ENCODE data around the gene AFMID.
"Not testable (repeated sequence)": the region's sequence is repeated elsewhere in the genome, so short reads cannot be mapped to it uniquely, and the experiment has no call there.

The AFMID gene

DNA sequence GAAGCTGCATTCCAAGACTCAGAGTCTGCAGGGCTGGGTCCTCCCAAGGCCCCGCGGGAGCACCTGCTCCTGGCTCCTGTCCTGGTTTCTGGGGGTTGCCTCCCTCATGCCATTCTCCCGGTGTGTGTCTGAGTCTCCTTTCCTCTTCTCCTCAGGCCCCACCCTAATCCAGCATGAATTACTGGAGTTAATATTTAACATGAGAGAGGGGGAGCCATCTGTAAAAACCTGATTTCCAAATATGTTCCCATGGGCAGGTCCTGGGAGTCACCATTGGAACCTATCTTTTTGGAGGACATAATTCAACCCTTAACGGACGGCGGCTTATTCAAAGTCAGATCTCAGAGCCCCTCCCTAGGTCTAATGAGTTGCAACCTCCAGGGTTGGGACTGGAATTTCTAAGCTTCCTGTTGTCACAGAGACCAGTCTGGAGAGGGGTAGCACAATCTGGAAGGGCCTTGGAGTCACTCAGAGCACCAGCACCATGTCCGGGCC is 35.6 kb upstream of the AFMID start:
- no peak for DNase-seq (ENCODE audit: low read depth in 1 of 2, low spot score in 1 of 2)

DNA sequence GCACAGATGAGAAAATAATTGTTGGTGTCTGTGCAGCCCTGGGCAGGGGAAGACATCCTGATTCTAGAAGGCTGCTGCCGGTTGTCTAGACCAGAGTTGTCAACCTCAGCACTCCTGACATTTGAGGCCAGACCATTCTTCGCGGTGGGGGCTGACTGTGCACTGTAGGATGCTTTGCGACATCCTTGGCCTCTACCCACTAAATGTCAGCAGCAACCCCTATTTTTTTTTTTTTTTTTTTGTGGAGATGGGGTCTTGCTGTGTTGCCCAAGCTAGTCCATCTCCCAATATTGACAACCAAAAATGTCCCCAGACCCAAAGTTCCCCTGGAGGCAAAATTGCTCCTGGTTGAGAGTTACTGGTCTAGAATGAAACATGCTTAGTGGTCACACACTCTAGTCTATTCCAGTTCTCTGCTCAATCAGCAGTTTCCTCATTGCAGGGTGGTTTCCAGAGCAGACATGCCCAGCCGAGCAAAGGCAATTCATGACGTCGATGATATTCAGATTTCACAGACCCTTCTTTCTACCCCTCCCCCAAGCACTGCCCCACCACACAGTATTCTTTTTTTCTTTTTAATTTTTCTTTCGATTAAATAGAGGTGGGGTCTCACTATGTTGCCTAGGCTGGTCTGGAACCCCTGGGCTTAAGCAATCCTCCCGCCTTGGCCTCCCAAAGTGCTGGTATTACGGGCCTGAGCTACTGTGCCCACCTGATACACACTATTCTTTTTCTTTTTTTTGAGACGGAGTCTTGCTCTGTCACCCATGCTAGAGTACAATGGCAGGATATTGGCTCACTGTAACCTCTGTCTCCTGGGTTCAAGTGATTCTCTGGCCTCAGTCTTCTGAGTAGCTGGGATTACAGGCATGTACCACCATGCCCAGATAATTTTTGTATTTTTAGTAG is 32.0 kb upstream of the AFMID start:
- no peak for DNase-seq (ENCODE audit: low read depth in 1 of 2, low spot score in 1 of 2)

- DNase-seq (ENCODE audit: low read depth in 1 of 2, low spot score in 1 of 2) = no peak
Measured at GRCh38 chr17:78159575-78160158, 27.5 kb upstream of the AFMID start.

DNA sequence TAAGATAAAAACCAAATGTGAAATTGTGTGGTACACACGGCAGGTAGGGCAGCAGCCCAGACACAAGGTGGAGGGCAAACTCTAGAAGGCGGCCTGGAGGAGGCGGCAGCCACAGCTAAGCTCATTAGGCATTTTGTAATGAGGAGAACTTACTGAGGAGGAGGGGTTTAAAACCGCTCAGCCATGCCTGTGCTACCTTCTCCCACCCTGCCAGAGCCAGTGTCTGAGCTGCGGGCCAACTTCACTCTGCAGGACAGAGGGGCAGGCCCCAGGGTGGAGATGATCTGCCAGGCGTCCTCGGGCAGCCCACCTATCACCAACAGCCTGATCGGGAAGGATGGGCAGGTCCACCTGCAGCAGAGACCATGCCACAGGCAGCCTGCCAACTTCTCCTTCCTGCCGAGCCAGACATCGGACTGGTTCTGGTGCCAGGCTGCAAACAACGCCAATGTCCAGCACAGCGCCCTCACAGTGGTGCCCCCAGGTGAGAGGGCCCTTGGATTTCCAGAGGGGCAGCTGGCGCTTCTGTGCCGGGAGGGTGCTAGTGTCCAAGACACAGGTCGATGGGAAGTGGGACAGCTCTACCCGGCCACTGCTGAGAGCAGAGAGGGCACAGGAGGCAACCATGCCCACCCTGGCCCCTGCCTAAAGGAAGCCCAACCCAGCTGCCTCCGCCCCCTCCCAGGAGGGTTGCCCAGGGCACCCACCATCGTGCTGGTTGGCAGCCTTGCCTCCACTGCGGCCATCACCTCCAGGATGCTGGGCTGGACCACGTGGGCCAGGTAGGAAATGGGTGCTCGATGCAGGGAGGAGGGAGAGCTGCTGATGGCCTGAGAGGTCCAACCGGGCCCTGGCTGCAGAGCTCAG is 23.0 kb upstream of the AFMID start:
- no peak for DNase-seq (ENCODE audit: low read depth in 1 of 2, low spot score in 1 of 2)

GRCh38 chr17:78164748-78165607 is 22.2 kb upstream of the AFMID start:
- DNase-seq (ENCODE audit: low read depth in 1 of 2, low spot score in 1 of 2) = no peak

DNA sequence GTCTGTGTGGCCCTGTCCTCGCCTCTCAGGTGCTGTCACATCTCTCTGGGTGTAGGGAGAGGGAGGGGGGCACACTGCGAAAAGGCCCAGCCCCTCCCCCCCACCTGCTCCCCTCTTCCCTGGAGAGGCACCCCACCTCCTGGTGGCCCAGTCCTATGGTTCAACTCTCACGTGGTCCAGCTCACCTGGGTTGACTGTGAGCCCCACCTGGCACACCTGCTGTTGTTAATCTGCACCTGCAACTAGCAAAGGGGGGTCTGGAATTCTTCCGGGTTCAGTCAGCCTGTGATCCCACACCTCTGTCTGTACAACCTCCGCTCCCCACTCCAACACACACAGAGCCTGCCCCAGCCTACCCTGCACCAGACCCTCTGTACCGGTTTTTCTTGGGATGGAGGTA is 20.7 kb upstream of the AFMID start:
- no peak for DNase-seq (ENCODE audit: low read depth in 1 of 2, low spot score in 1 of 2)

GRCh38 chr17:78168242-78168902 is 18.8 kb upstream of the AFMID start, which contains the start of gene SYNGR2:
Gene SYNGR2 (plus strand): TSS chr17:78168581. CDS start chr17:78168617, 36 bp downstream.
- peak; percentile 74 to 82 for DNase-seq (ENCODE audit: low read depth in 1 of 2, low spot score in 1 of 2)

- peak in 1 of 2 donors; percentile 57 for DNase-seq (ENCODE audit: low read depth in 1 of 2, low spot score in 1 of 2)
Measured at GRCh38 chr17:78168903-78169793, 18.0 kb upstream of the AFMID start.

GRCh38 chr17:78170692-78171590 is 16.2 kb upstream of the AFMID start:
- no peak for DNase-seq (ENCODE audit: low read depth in 1 of 2, low spot score in 1 of 2)

DNA sequence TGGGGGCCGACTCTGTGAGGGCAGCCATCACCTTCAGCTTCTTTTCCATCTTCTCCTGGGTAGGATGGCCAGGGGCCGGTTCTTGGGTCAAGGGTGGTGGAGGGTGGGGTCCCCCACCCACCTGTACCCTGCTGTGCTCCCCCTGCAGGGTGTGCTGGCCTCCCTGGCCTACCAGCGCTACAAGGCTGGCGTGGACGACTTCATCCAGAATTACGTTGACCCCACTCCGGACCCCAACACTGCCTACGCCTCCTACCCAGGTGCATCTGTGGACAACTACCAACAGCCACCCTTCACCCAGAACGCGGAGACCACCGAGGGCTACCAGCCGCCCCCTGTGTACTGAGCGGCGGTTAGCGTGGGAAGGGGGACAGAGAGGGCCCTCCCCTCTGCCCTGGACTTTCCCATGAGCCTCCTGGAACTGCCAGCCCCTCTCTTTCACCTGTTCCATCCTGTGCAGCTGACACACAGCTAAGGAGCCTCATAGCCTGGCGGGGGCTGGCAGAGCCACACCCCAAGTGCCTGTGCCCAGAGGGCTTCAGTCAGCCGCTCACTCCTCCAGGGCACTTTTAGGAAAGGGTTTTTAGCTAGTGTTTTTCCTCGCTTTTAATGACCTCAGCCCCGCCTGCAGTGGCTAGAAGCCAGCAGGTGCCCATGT is 15.4 kb upstream of the AFMID start:
- DNase-seq (ENCODE audit: low read depth in 1 of 2, low spot score in 1 of 2) = not testable (repeated sequence)

DNA sequence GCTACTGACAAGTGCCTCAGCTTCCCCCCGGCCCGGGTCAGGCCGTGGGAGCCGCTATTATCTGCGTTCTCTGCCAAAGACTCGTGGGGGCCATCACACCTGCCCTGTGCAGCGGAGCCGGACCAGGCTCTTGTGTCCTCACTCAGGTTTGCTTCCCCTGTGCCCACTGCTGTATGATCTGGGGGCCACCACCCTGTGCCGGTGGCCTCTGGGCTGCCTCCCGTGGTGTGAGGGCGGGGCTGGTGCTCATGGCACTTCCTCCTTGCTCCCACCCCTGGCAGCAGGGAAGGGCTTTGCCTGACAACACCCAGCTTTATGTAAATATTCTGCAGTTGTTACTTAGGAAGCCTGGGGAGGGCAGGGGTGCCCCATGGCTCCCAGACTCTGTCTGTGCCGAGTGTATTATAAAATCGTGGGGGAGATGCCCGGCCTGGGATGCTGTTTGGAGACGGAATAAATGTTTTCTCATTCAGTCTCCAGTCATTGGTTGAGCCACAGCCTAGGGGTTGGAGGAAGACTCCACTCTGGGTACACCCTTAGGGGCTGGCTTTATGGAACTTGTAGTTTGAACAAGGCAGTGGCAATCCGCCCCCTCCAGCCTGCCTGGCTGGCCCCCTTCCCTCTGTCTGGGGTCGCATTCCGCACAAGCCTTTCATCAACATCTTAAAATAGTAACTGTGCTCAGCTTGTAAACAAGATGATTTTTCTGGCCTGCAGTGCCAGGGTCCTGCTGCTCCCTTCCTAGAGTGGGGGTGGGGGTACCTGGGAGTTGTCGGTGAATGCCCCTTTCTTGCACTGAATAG is 14.7 kb upstream of the AFMID start:
- DNase-seq (ENCODE audit: low read depth in 1 of 2, low spot score in 1 of 2) = no peak

- DNase-seq (ENCODE audit: low read depth in 1 of 2, low spot score in 1 of 2) = no peak
Measured at GRCh38 chr17:78173097-78173715, 14.0 kb upstream of the AFMID start.

DNA sequence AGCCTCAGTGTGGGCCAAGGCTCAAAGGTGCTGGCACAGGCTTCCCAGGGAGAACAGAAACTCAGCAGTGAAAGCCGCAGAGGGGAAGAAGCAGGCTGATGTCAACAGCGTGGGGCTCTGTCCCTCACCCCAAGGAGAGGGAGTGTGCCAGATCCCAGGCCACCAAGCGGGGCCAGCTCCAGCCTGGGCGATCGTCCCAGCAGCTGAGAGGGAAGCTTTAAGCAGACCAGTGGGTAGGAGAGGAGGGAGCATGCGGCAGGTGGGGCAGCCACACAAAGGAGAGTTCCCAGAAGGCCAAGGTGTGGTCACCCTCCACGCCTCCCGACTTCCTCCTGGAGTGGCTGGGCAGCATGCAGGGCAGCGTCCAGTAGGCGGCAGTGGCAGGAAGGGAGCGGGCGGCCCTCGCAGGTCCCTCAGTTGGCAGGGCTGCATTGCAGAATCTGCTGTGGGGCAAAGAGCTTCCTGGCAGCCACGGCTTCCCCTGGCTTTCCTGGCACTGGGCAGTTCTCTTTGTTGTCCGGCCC is 12.8 kb upstream of the AFMID start:
- no peak for DNase-seq (ENCODE audit: low read depth in 1 of 2, low spot score in 1 of 2)

GRCh38 chr17:78174870-78175642 is 12.1 kb upstream of the AFMID start:
- no peak for DNase-seq (ENCODE audit: low read depth in 1 of 2, low spot score in 1 of 2)

- DNase-seq (ENCODE audit: low read depth in 1 of 2, low spot score in 1 of 2) = no peak
Measured at GRCh38 chr17:78175643-78175981, 11.6 kb upstream of the AFMID start.
